Body of pancreas (tissue), 4 donors: Measurements from ENCODE around the gene MRPL55.

Experiments
- CTCF ChIP-seq, 7 experiments: fragments of 450-650 bp in 4 of 7; fragments of 200-600 bp in 3 of 7; sonication (generic) in 3 of 7; IDR thresholded peaks; one replicate each; pipeline ENCODE4 v1.5.1; 2016 to 2019; ENCODE audit warnings: antibody characterized with exemption in 7 of 7
- POLR2A ChIP-seq, 3 donors: fragments of 450-650 bp; IDR thresholded peaks; one replicate each; pipeline ENCODE4 v1.6.1; 2016; ENCODE audit warnings: antibody characterized with exemption in 3 of 3, mild to moderate bottlenecking in 2 of 3

GRCh38 chr1:228117335-228117734 is 8.2 kb upstream of the MRPL55 start:
- TF ChIP-seq CTCF (IDR thresholded peaks at IDR 0.05) (no peak), POLR2A (IDR thresholded peaks at IDR 0.05) (no peak)
